AG04450 (cell line): Measurements from ENCODE around the gene TNS3. TPM values are rescaled to one million over a fixed set of nuclear protein-coding genes. Genes with fewer than 3 reads are reported as not detected.

Experiments
- CTCF ChIA-PET: fragments of 300-600, 350-600 bp; formaldehyde crosslinking; extraction: SDS; loops from one replicate; lab custom pipeline; 2022; ENCODE audit warnings: antibody characterized with exemption, inconsistent platforms; lab: Charles Lee
- POLR2A ChIA-PET: fragments of 350-600 bp; formaldehyde crosslinking; extraction: SDS; loops from one replicate; lab custom pipeline; 2021; ENCODE audit warnings: antibody characterized with exemption, inconsistent platforms; lab: Yijun Ruan, JAX
- DNase-seq: peaks from one replicate; pipeline ENCODE4 v3.0.0-alpha.2; 2011; ENCODE audit warnings: low read depth, low spot score
- H3K27ac ChIP-seq: one replicate; pipeline ENCODE4 v1.5.1; 2012; ENCODE audit warnings: low read depth, low read length, control low read depth
- H3K27me3 ChIP-seq: one replicate; pipeline ENCODE4 v1.6.0; 2012; ENCODE audit warnings: low read length; ENCODE audit not compliant: control insufficient read depth, insufficient read depth
- H3K4me3 ChIP-seq: 2 replicates; pipeline ENCODE4 v1.5.1; 2011; ENCODE audit warnings: mild to moderate bottlenecking, low read depth, low read length, control low read depth
- H3K9me3 ChIP-seq: 2 replicates; pipeline ENCODE4 v1.5.1; 2012; ENCODE audit warnings: low read length; ENCODE audit not compliant: control insufficient read depth, insufficient read depth
- CTCF ChIP-seq: IDR thresholded peaks from 2 replicates; pipeline ENCODE4 v1.5.1; 2011; ENCODE audit warnings: low read depth, low read length, control low read depth, inconsistent platforms
- polyA plus RNA-seq: library from polyadenylated mRNA; depleted of rRNA; stranded (reverse); fragments of >200 nt; gene quantifications from 2 replicates; pipeline ENCODE4 v1.2.3, GENCODE V29; 2011

TNS3 gene
- polyA plus RNA-seq, 1 experiment: 131 TPM

GRCh38 chr7:47336472-47337425 is 245.2 kb downstream of the TNS3 start:
- Histone ChIP-seq H3K27me3 (no peaks in the 10 kb centered on the region), H3K4me3 (no peak overlapping the region), H3K27ac (no peak overlapping the region), H3K9me3 (no peaks in the 10 kb centered on the region)
- ChIA-PET POLR2A (interaction anchor here (0.6 to 1.9 kb wide), 6 partner anchors 10 to 803 kb away, joined by 3 to 15 read pairs (median 5); no protein-coding TSS in a partner anchor), CTCF (interaction anchor here (1.5 to 2.4 kb wide), 3 partner anchors 70 to 608 kb away, joined by 4 to 13 read pairs (median 6); no protein-coding TSS in a partner anchor)
- no peak for DNase-seq
- no peak for TF ChIP-seq CTCF

- no peaks in the 10 kb centered on the region for H3K9me3 ChIP-seq
- H3K4me3 ChIP-seq: no peak overlapping the region
- peak; percentile 48 for DNase-seq
- H3K27me3 ChIP-seq: no peaks in the 10 kb centered on the region
- no peak for TF ChIP-seq CTCF
- ChIA-PET POLR2A (interaction anchor here (0.6 to 1.9 kb wide), 8 partner anchors 8 to 804 kb away, joined by 3 to 15 read pairs (median 6); no protein-coding TSS in a partner anchor), CTCF (interaction anchor here (1.5 to 2.4 kb wide), 3 partner anchors 70 to 609 kb away, joined by 4 to 13 read pairs (median 6); no protein-coding TSS in a partner anchor)
- H3K27ac ChIP-seq: no peak overlapping the region
Measured at GRCh38 chr7:47335557-47336471, 246.1 kb downstream of the TNS3 start.

GRCh38 chr7:47335071-47335470 is 246.8 kb downstream of the TNS3 start:
- Histone ChIP-seq H3K9me3 (no peaks in the 10 kb centered on the region), H3K27me3 (no peaks in the 10 kb centered on the region), H3K27ac (no peak overlapping the region), H3K4me3 (no peak overlapping the region)
- CTCF ChIA-PET: interaction anchor here (2.4 kb wide), 1 partner anchor 69 kb away, joined by 13 read pairs; no protein-coding TSS in a partner anchor
- no peak for TF ChIP-seq CTCF
- DNase-seq: no peak
- POLR2A ChIA-PET: no interaction called here

- no peak for TF ChIP-seq CTCF
- Histone ChIP-seq H3K9me3 (no peaks in the 10 kb centered on the region), H3K27ac (no peak overlapping the region), H3K27me3 (no peaks in the 10 kb centered on the region), H3K4me3 (no peak overlapping the region)
- no peak for DNase-seq
- ChIA-PET CTCF (interaction anchor here (1.0 kb wide), 1 partner anchor 17 kb away, joined by 3 read pairs; no protein-coding TSS in a partner anchor), POLR2A (interaction anchor here (0.6 kb wide), 2 partner anchors 12 to 914 kb away, joined by 4 to 5 read pairs; no protein-coding TSS in a partner anchor)
Measured at GRCh38 chr7:47333959-47334358, 248.0 kb downstream of the TNS3 start.
